Endodermal cell (in vitro differentiated cells): ENCODE data around the gene VIPR1. TPM values are rescaled to one million over a fixed set of nuclear protein-coding genes. Genes with fewer than 3 reads are reported as not detected.
A peak's percentile ranks its signal among the peaks of the same experiment; 100 is the strongest.
"Not testable (repeated sequence)": the region's sequence is repeated elsewhere in the genome, so short reads cannot be mapped to it uniquely, and the experiment has no call there.

ENCODE experiments used
- DNase-seq: peaks from one replicate; pipeline ENCODE4 v3.0.0-alpha.2; 2017
- H3K27ac ChIP-seq: 2 replicates; pipeline ENCODE4 v1.5.1; 2013; ENCODE audit warnings: mild to moderate bottlenecking, low read depth, low read length, moderate library complexity
- H3K27me3 ChIP-seq: 2 replicates; pipeline ENCODE4 v1.6.1; 2013; ENCODE audit warnings: mild to moderate bottlenecking, low read length, moderate library complexity; ENCODE audit not compliant: insufficient read depth, control insufficient read depth, poor library complexity, severe bottlenecking
- H3K36me3 ChIP-seq: 2 replicates; pipeline ENCODE4 v1.7.0; 2013; ENCODE audit warnings: mild to moderate bottlenecking, low read length, moderate library complexity; ENCODE audit not compliant: control insufficient read depth, insufficient read depth
- H3K4me1 ChIP-seq: one replicate; pipeline ENCODE4 v1.7.0; 2013; ENCODE audit warnings: low read length; ENCODE audit not compliant: control insufficient read depth, insufficient read depth
- H3K4me3 ChIP-seq: 2 replicates; pipeline ENCODE4 v1.5.1; 2013; ENCODE audit warnings: mild to moderate bottlenecking, low read length, moderate library complexity
- H3K9ac ChIP-seq: 2 replicates; pipeline ENCODE4 v1.6.1; 2013; ENCODE audit warnings: mild to moderate bottlenecking, low read length, moderate library complexity; ENCODE audit not compliant: poor library complexity, severe bottlenecking; ENCODE audit errors: extremely low read depth
- H3K9me3 ChIP-seq: 2 replicates; pipeline ENCODE4 v1.6.1; 2013; ENCODE audit warnings: mild to moderate bottlenecking, low read length, moderate library complexity; ENCODE audit not compliant: control insufficient read depth
- H3K27ac Mint-ChIP-seq: 2 replicates; pipeline ENCODE4 v1.8.0; 2020; ENCODE audit warnings: mixed read lengths
- H3K27me3 Mint-ChIP-seq: 2 replicates; pipeline ENCODE4 v1.8.0; 2021; ENCODE audit warnings: mild to moderate bottlenecking, mixed read lengths; ENCODE audit not compliant: insufficient read depth
- H3K36me3 Mint-ChIP-seq: 2 replicates; pipeline ENCODE4 v1.8.0; 2020; ENCODE audit warnings: low read depth, mixed read lengths
- H3K4me1 Mint-ChIP-seq: 2 replicates; pipeline ENCODE4 v1.8.0; 2020; ENCODE audit warnings: mixed read lengths
- H3K4me3 Mint-ChIP-seq: 2 replicates; pipeline ENCODE4 v1.8.0; 2020; ENCODE audit warnings: mild to moderate bottlenecking, moderate library complexity, mixed read lengths
- H3K9me3 Mint-ChIP-seq: 2 replicates; pipeline ENCODE4 v1.8.0; 2020; ENCODE audit warnings: mild to moderate bottlenecking, mixed read lengths
- CTCF ChIP-seq: fragments of 200-600 bp; sonication (generic); conservative IDR thresholded peaks from 2 replicates; pipeline ENCODE4 v1.5.0; 2021; ENCODE audit warnings: antibody characterized with exemption, mild to moderate bottlenecking
- WGBS, 2 experiments: methylation state at CpG; one replicate each; pipeline versions ENCODE4 v1.1.5 to v1.1.7; 2013; ENCODE audit warnings: missing lambda C conversion rate in 2 of 2, mixed read lengths in 1 of 2; ENCODE audit not compliant: insufficient coverage in 1 of 2, insufficient read length in 1 of 2; 5-methylcytosine and 5-hydroxymethylcytosine counted together
- total RNA-seq, 2 donors: library from RNA; stranded (reverse); fragmentation: NEBNext Ultra II Directional in 1 of 2; extraction: Animal tissue kit (Norgen Biotek cat#: 25700) in 1 of 2; gene quantifications; 2 replicates in 1 of 2; 3 replicates in 1 of 2; pipeline ENCODE4 v1.2.1, GENCODE V29; 2021

VIPR1 gene
- total RNA-seq, 2 donors from 2014 or later, result 12.9 to 14.7 TPM

GRCh38 chr3:42552830-42553229 is 50.4 kb downstream of the VIPR1 start:
- Mint-ChIP-seq H3K36me3 (peaks cover 54% of the 10 kb centered on the region), H3K27me3 (no peaks in the 10 kb centered on the region), H3K9me3 (no peaks in the 10 kb centered on the region), H3K27ac (no peak overlapping the region), H3K4me1 (peaks cover 5% of the 10 kb centered on the region), H3K4me3 (no peak overlapping the region)
- WGBS, 2 experiments, result 78 to 83% methylated on average over 1 of the region's 1 CpG
- Histone ChIP-seq H3K36me3 (peaks cover 75% of the 10 kb centered on the region), H3K9ac (no peak overlapping the region), H3K27ac (no peak overlapping the region), H3K4me3 (no peak overlapping the region), H3K27me3 (no peaks in the 10 kb centered on the region), H3K4me1 (no peaks in the 10 kb centered on the region), H3K9me3 (no peaks in the 10 kb centered on the region)
- DNase-seq, result no peak
- no peak for TF ChIP-seq CTCF

GRCh38 chr3:42556089-42556632 is 53.7 kb downstream of the VIPR1 start:
- Mint-ChIP-seq H3K27me3 (no peaks in the 10 kb centered on the region), H3K27ac (no peak overlapping the region), H3K36me3 (peaks cover 68% of the 10 kb centered on the region), H3K9me3 (no peaks in the 10 kb centered on the region), H3K4me1 (peaks cover 5% of the 10 kb centered on the region), H3K4me3 (no peak overlapping the region)
- H3K9me3 ChIP-seq, result no peaks in the 10 kb centered on the region
- H3K27ac ChIP-seq, result no peak overlapping the region
- no peaks in the 10 kb centered on the region for H3K27me3 ChIP-seq
- H3K36me3 ChIP-seq, result peaks cover 85% of the 10 kb centered on the region
- TF ChIP-seq CTCF, result no peak
- 88 to 100% methylated on average over 2 to 3 of the region's 3 CpGs for WGBS, 2 experiments
- H3K4me3 ChIP-seq, result no peak overlapping the region
- H3K9ac ChIP-seq, result no peak overlapping the region
- no peaks in the 10 kb centered on the region for H3K4me1 ChIP-seq
- no peak for DNase-seq

- not testable (repeated sequence) for H3K27me3 Mint-ChIP-seq, H3K27ac ChIP-seq, H3K9me3 Mint-ChIP-seq, H3K4me3 Mint-ChIP-seq, H3K9me3 ChIP-seq, H3K27me3 ChIP-seq, H3K9ac ChIP-seq, H3K27ac Mint-ChIP-seq, H3K4me1 Mint-ChIP-seq, H3K4me1 ChIP-seq, H3K4me3 ChIP-seq, DNase-seq
- peaks cover 85% of the 10 kb centered on the region for H3K36me3 ChIP-seq
- peaks cover 69% of the 10 kb centered on the region for H3K36me3 Mint-ChIP-seq
- WGBS, 2 experiments, result 92 to 93% methylated on average over 2 to 5 of the region's 6 CpGs
Observed at GRCh38 chr3:42556817-42557216, 54.4 kb downstream of the VIPR1 start.

- no peak overlapping the region for H3K9ac ChIP-seq
- no peak overlapping the region for H3K27ac ChIP-seq
- no peaks in the 10 kb centered on the region for H3K4me1 ChIP-seq
- Mint-ChIP-seq H3K36me3 (peaks cover 68% of the 10 kb centered on the region), H3K27ac (no peak overlapping the region), H3K9me3 (no peaks in the 10 kb centered on the region), H3K4me1 (peaks cover 5% of the 10 kb centered on the region), H3K27me3 (no peaks in the 10 kb centered on the region), H3K4me3 (no peak overlapping the region)
- no peak overlapping the region for H3K4me3 ChIP-seq
- peak; percentile 49 for DNase-seq
- peaks cover 76% of the 10 kb centered on the region for H3K36me3 ChIP-seq
- no peaks in the 10 kb centered on the region for H3K27me3 ChIP-seq
- H3K9me3 ChIP-seq, result no peaks in the 10 kb centered on the region
- TF ChIP-seq CTCF, result peak; percentile 49
Observed at GRCh38 chr3:42557854-42558253, 55.4 kb downstream of the VIPR1 start.
